GM12878 (cell line): ENCODE measurements around the gene TMEM9B. TPM values are rescaled to one million over a fixed set of nuclear protein-coding genes. Genes with fewer than 3 reads are reported as not detected.

Experiments used
- ATAC-seq: fragments of 200-7000 bp; cut with Tn5 transposase; 3 replicates; pipeline ENCODE4 v1.9.1; 2020; ENCODE audit warnings: mild to moderate bottlenecking, moderate library complexity
- Bru-seq: library from RNA; stranded (reverse); fragments of 400-500 nt; gene quantifications from one replicate; lab custom pipeline; 2021; lab: Mats Ljungman, UMichigan
- BruChase-seq, 2 experiments: library from RNA; stranded (reverse); fragments of 400-500 nt; gene quantifications; one replicate each; lab custom pipeline; 2021; lab: Mats Ljungman, UMichigan
- BruUV-seq: library from RNA; stranded (reverse); fragments of 400-500 nt; replicated peaks from 2 replicates; lab custom pipeline; 2021; lab: Mats Ljungman, UMichigan
- CTCF ChIA-PET: fragments of 300-600 bp; sonication (Branson Sonifier 250); formaldehyde crosslinking; extraction: SDS; loops from one replicate; lab custom pipeline; 2021; ENCODE audit warnings: inconsistent platforms; lab: Yijun Ruan, JAX
- POLR2A ChIA-PET: fragments of 350-600 bp; formaldehyde crosslinking; extraction: SDS; loops from one replicate; lab custom pipeline; 2021; ENCODE audit warnings: inconsistent platforms; lab: Charles Lee
- RAD21 ChIA-PET: fragments of 300-600 bp; sonication (Branson Sonifier 250); formaldehyde crosslinking; loops from one replicate; lab custom pipeline; 2023; ENCODE audit warnings: antibody characterized with exemption; ENCODE audit not compliant: unreplicated experiment; lab: Charles Lee
- SMC1A ChIA-PET: fragments of 300-600 bp; sonication (Branson Sonifier 250); formaldehyde crosslinking; loops from one replicate; lab custom pipeline; 2023; ENCODE audit not compliant: unreplicated experiment, uncharacterized antibody; lab: Charles Lee
- DNase-seq: peaks from one replicate; pipeline ENCODE4 v3.0.0-alpha.2; 2011; ENCODE audit warnings: low read depth, low spot score
- FAIRE-seq: peaks from 3 replicates; lab custom pipeline; 2011; peaks lifted over from hg19 to GRCh38; lab: Jason Lieb, UNC
- H2AFZ ChIP-seq: 2 replicates; pipeline ENCODE4 v1.6.0; 2011; ENCODE audit warnings: low read depth, low read length, control low read depth; ENCODE audit not compliant: control insufficient read depth
- H3K27ac ChIP-seq: 2 replicates; pipeline ENCODE4 v1.5.1; 2011; ENCODE audit warnings: control low read depth; ENCODE audit not compliant: control insufficient read depth, insufficient read depth
- H3K27me3 ChIP-seq, 2 experiments: replicated peaks in 1 of 2; 2 replicates each; pipeline versions ENCODE4 v1.6.0 to v1.6.1; 2011; ENCODE audit warnings: low read length in 1 of 2; ENCODE audit not compliant: control insufficient read depth in 2 of 2, insufficient read depth in 2 of 2
- H3K36me3 ChIP-seq, 2 experiments: 2 replicates each; pipeline ENCODE4 v1.5.1; 2011; ENCODE audit warnings: low read length in 1 of 2; ENCODE audit not compliant: control insufficient read depth in 2 of 2, insufficient read depth in 2 of 2
- H3K4me1 ChIP-seq: 2 replicates; pipeline ENCODE4 v1.6.1; 2011; ENCODE audit warnings: mild to moderate bottlenecking, low read length, moderate library complexity, mixed read lengths; ENCODE audit not compliant: control insufficient read depth, insufficient read depth
- H3K4me2 ChIP-seq: 2 replicates; pipeline ENCODE4 v1.6.0; 2011; ENCODE audit warnings: control low read depth; ENCODE audit not compliant: control insufficient read depth, insufficient read depth
- H3K4me3 ChIP-seq: fragments of 200-600 bp; sonication (generic); 2 replicates; pipeline ENCODE4 v1.5.1; 2016
- H3K79me2 ChIP-seq: 2 replicates; pipeline ENCODE4 v1.6.0; 2011; ENCODE audit warnings: low read length; ENCODE audit not compliant: control insufficient read depth, insufficient read depth
- H3K9ac ChIP-seq: 2 replicates; pipeline ENCODE4 v1.8.0; 2011; ENCODE audit warnings: low read length, control low read depth, mixed read lengths; ENCODE audit not compliant: control insufficient read depth, insufficient read depth
- H3K9me3 ChIP-seq: replicated peaks from 3 replicates; pipeline ENCODE4 v1.5.1; 2011; ENCODE audit warnings: mild to moderate bottlenecking, low read length; ENCODE audit not compliant: control insufficient read depth, insufficient read depth
- H4K20me1 ChIP-seq: 2 replicates; pipeline ENCODE4 v1.6.0; 2011; ENCODE audit not compliant: control insufficient read depth, insufficient read depth
- EGR1 ChIP-seq, 2 experiments: IDR thresholded peaks; 1 replicate in 1 of 2; 2 replicates in 1 of 2; pipeline ENCODE4 v1.6.1; 2011 to 2012; ENCODE audit warnings: low read depth in 2 of 2, low read length in 2 of 2, borderline replicate concordance in 1 of 2, mild to moderate bottlenecking in 1 of 2, moderate library complexity in 1 of 2
- MEF2A ChIP-seq: IDR thresholded peaks from 2 replicates; pipeline ENCODE4 v1.6.1; 2011; ENCODE audit warnings: low read depth, mild to moderate bottlenecking, low read length, moderate library complexity; ENCODE audit not compliant: insufficient read depth
- MTA2 ChIP-seq: fragments of 450-650 bp; IDR thresholded peaks from 2 replicates; pipeline ENCODE4 v1.6.1; 2016; ENCODE audit warnings: low read depth, mild to moderate bottlenecking, moderate library complexity
- POLR2AphosphoS5 ChIP-seq: IDR thresholded peaks from 2 replicates; pipeline ENCODE4 v1.6.1; 2011; ENCODE audit warnings: mild to moderate bottlenecking, low read length, inconsistent platforms
- RAD21 ChIP-seq: IDR thresholded peaks from 2 replicates; pipeline ENCODE4 v1.6.1; 2011; ENCODE audit warnings: mild to moderate bottlenecking, low read depth, low read length, moderate library complexity; ENCODE audit not compliant: insufficient read depth
- SPI1 ChIP-seq: IDR thresholded peaks from 2 replicates; pipeline ENCODE4 v1.6.1; 2011; ENCODE audit warnings: low read depth, mild to moderate bottlenecking, low read length, moderate library complexity, borderline replicate concordance; ENCODE audit not compliant: insufficient read depth
- USF2 ChIP-seq: IDR thresholded peaks from 2 replicates; pipeline ENCODE4 v1.6.1; 2011; ENCODE audit warnings: low read depth, low read length, improper control_type of control experiment, borderline replicate concordance
- ZBTB11 ChIP-seq: fragments of 450-650 bp; formaldehyde crosslinking; IDR thresholded peaks from 2 replicates; pipeline ENCODE4 v1.5.0; 2022; ENCODE audit warnings: mild to moderate bottlenecking, missing genetic modification characterization
- ZNF217 ChIP-seq: fragments of 450-650 bp; IDR thresholded peaks from 2 replicates; pipeline ENCODE4 v1.6.1; 2017; ENCODE audit warnings: antibody characterized with exemption, mild to moderate bottlenecking
- WGBS: methylation state at CpG from one replicate; pipeline ENCODE4 v1.1.6; 2016; ENCODE audit warnings: low lambda C conversion rate; ENCODE audit not compliant: insufficient replicate concordance, insufficient coverage; ENCODE audit errors: missing lambda C conversion rate; 5-methylcytosine and 5-hydroxymethylcytosine counted together
- in situ Hi-C: fragments of 300-500 bp; cut with MboI; formaldehyde crosslinking; loops from 9 replicates; pipeline ENCODE4 v1.14.3; 2018; ENCODE audit warnings: mixed read lengths
- intact Hi-C: fragments of 100-400 bp; cut with micrococcal nuclease; formaldehyde crosslinking; loops from one replicate; pipeline ENCODE4 v1.14.2; 2022; ENCODE audit not compliant: unreplicated experiment
- long read RNA-seq, 2 experiments: library from polyadenylated mRNA; unstranded; transcript quantifications; one replicate each; pipeline ENCODE4 v2.0.0, GENCODE V29; 2019 to 2020
- polyA minus RNA-seq, 3 experiments: library from RNA; depleted of rRNA, polyadenylated mRNA; stranded (reverse); fragments of >200 nt; gene quantifications; 2 replicates each; pipeline ENCODE4 v1.2.3, GENCODE V29; 2011
- polyA plus RNA-seq, 11 experiments: library from polyadenylated mRNA; depleted of rRNA in 4 of 11; unstranded in 6 of 11; stranded (reverse) in 5 of 11; fragments of >200 nt; fragmentation: Nextera tagmentation in 4 of 11; fragmentation: Illumina TruSeq in 1 of 11; extraction: Ambion mirVana in 4 of 11; extraction: Trizol in 1 of 11; gene quantifications; 1 replicate in 1 of 11; 2 replicates in 10 of 11; pipeline versions ENCODE4 v1.2.1 to v1.2.3, GENCODE V29; 2011 to 2016; ENCODE audit warnings: inconsistent platforms in 2 of 11, missing spikeins in 2 of 11, low read depth in 1 of 11
- total RNA-seq, 4 experiments: library from RNA; depleted of rRNA in 3 of 4; stranded (reverse); fragments of >200 nt in 3 of 4; fragmentation: Illumina TruSeq in 1 of 4; extraction: Trizol in 1 of 4; gene quantifications; 2 replicates each; pipeline versions ENCODE4 v1.2.1 to v1.2.3, GENCODE V29; 2013 to 2021

Gene TMEM9B
- total RNA-seq (2013; cell fraction: nucleolus; rRNA removed) = 25.6 and 28.7 TPM in 2 replicates
- total RNA-seq (2014; rRNA removed) = 31.2 and 33.8 TPM in 2 replicates
- total RNA-seq (2014; rRNA removed; fragmentation: Illumina TruSeq; extraction: Trizol) = 28.1 and 28.7 TPM in 2 replicates
- 20.8 and 23.1 TPM in 2 replicates for total RNA-seq (2021)
- polyA plus RNA-seq (2011; ENCODE audit: low read depth) = 20.5 TPM
- polyA plus RNA-seq (2011; rRNA removed) = 43.6 and 55.7 TPM in 2 replicates
- 20.3 and 22.4 TPM in 2 replicates for polyA plus RNA-seq (2011; cell fraction: cytosol; rRNA removed)
- polyA plus RNA-seq (2011; cell fraction: nucleus; rRNA removed) = 11.0 TPM in 2 replicates
- polyA plus RNA-seq (2012) = 21.4 and 32.5 TPM in 2 replicates
- 33.2 and 41.0 TPM in 2 replicates for polyA plus RNA-seq (2014; fragmentation: Illumina TruSeq; extraction: Trizol)
- polyA plus RNA-seq (2014; fragmentation: Nextera tagmentation; extraction: Ambion mirVana) = 10 to 100 TPM; 11.5 to 16.6 TPM
- polyA plus RNA-seq (2014; rRNA removed) = 24.3 and 26.4 TPM in 2 replicates
- polyA plus RNA-seq (2016; fragmentation: Nextera tagmentation; extraction: Ambion mirVana) = 10 to 100 TPM; 48.0 to 54.0 TPM
- 19.4 and 23.4 TPM in 2 replicates for polyA minus RNA-seq (2011; rRNA and poly(A)+ RNA removed)
- polyA minus RNA-seq (2011; cell fraction: cytosol; rRNA and poly(A)+ RNA removed) = 5.9 and 8.7 TPM in 2 replicates
- polyA minus RNA-seq (2011; cell fraction: nucleus; rRNA and poly(A)+ RNA removed) = 5.4 and 9.4 TPM in 2 replicates
- percentile 81 among the genes with signal in this experiment for Bru-seq, nascent RNA
- BruChase-seq, experiment 1, labeled RNA remaining after a 6-hour chase = percentile 84 among the genes with signal in this experiment
- percentile 85 among the genes with signal in this experiment for BruChase-seq, experiment 2, labeled RNA remaining after a 2-hour chase
- long read RNA-seq, experiment 1, transcript TMEM9B-201 (4 exons, 1,659 nt) = minor isoform, 7 of 95 reads
- long read RNA-seq, experiment 1, transcript TMEM9B-205 (5 exons, 2,083 nt) = major isoform, 82 of 95 reads
- long read RNA-seq, experiment 1, partial matches to known transcripts = 0 of 95 reads
- long read RNA-seq, experiment 1, other reads (novel, unspliced or antisense) = 3 of 95 reads
- long read RNA-seq, experiment 2, transcript TMEM9B-201 (4 exons, 1,659 nt) = minor isoform, 60 of 656 reads
- long read RNA-seq, experiment 2, transcript TMEM9B-205 (5 exons, 2,083 nt) = major isoform, 569 of 656 reads
- long read RNA-seq, experiment 2, transcript TMEM9B-202 (5 exons, 1,433 nt) = minor isoform, 12 of 656 reads
- long read RNA-seq, experiment 2, partial matches to known transcripts = 7 of 656 reads
- long read RNA-seq, experiment 2, other reads (novel, unspliced or antisense) = 8 of 656 reads

- peaks cover 31% of the 10 kb centered on the region for H3K79me2 ChIP-seq
- no peaks in the 10 kb centered on the region for H4K20me1 ChIP-seq
- CTCF ChIA-PET = interaction anchor here (0.6 to 2.6 kb wide), 9 partner anchors 9 to 570 kb away, joined by 3 to 26 read pairs (median 4); no protein-coding TSS in a partner anchor
- peak; percentile 89 for ATAC-seq
- POLR2A ChIA-PET = interaction anchor here (0.7 to 1.6 kb wide), 7 partner anchors 52 to 349 kb away, joined by 3 to 10 read pairs (median 4); partner anchors contain the start of genes RPL27A and TRIM66
- peaks cover 5% of the 10 kb centered on the region for H3K4me1 ChIP-seq
- H3K9me3 ChIP-seq = no peaks in the 10 kb centered on the region
- in situ Hi-C loops = no loop called here
- peak within 1 kb of the TSS; percentile 94 for H2AFZ ChIP-seq
- H3K27ac ChIP-seq = peak within 1 kb of the TSS; percentile 92
- RAD21 ChIA-PET = interaction anchor here (0.5 to 2.6 kb wide), 11 partner anchors 22 to 809 kb away, joined by 3 to 9 read pairs (median 5); partner anchors contain the start of gene STK33
- TSS peak; percentile 85 for BruUV-seq
- DNase-seq = peak; percentile 62
- H3K4me3 ChIP-seq = peak within 1 kb of the TSS; percentile 83
- no peaks in the 10 kb centered on the region for H3K36me3 ChIP-seq
- H3K27me3 ChIP-seq = no peaks in the 10 kb centered on the region
- peak within 1 kb of the TSS; percentile 94 for H3K9ac ChIP-seq
- intact Hi-C loops = loop anchor here (1.0 to 5.0 kb wide), 4 partner anchors 98 to 397 kb away; a partner anchor contains a TSS
- H3K4me2 ChIP-seq = peak within 1 kb of the TSS; percentile 91
- SMC1A ChIA-PET = interaction anchor here (0.9 to 1.5 kb wide), 4 partner anchors 96 to 173 kb away, joined by 3 to 4 read pairs (median 4); no protein-coding TSS in a partner anchor
- WGBS = under 1% methylated on average over 60 of the region's 67 CpGs
- FAIRE-seq = peak; percentile 72
- TF ChIP-seq POLR2AphosphoS5 (peak; percentile 75), ZBTB11 (0 out of 2 replicates have a peak, but pooled peaks have one; percentile 48), USF2 (no peak), SPI1 (peak; percentile 66), ZNF217 (peak; percentile 25; the same call in 1 of the 2 replicates), EGR1 (IDR thresholded peaks at IDR 0.05; ENCODE audit: borderline replicate concordance in 1 of 2, low read depth in 2 of 2, low read length in 2 of 2) (peak; percentile 7 to 99), MEF2A (0 out of 2 replicates have a peak, but pooled peaks have one; percentile 12), RAD21 (no peak), MTA2 (peak; percentile 86)
Measured at GRCh38 chr11:8964324-8965320, at the start of gene TMEM9B. Gene TMEM9B, minus strand, starts transcription at chr11:8964442. Its CDS starts 129 bp downstream, at chr11:8964313.
